ENCODE data around the gene NR2C2. TPM values are rescaled to one million over a fixed set of nuclear protein-coding genes. Genes with fewer than 3 reads are reported as not detected.

The NR2C2 gene
- total and polyA plus RNA-seq, 2 donors (not counting 1 experiment from before 2014, with no cell fraction given) = 22.8 to 96.9 TPM

DNA sequence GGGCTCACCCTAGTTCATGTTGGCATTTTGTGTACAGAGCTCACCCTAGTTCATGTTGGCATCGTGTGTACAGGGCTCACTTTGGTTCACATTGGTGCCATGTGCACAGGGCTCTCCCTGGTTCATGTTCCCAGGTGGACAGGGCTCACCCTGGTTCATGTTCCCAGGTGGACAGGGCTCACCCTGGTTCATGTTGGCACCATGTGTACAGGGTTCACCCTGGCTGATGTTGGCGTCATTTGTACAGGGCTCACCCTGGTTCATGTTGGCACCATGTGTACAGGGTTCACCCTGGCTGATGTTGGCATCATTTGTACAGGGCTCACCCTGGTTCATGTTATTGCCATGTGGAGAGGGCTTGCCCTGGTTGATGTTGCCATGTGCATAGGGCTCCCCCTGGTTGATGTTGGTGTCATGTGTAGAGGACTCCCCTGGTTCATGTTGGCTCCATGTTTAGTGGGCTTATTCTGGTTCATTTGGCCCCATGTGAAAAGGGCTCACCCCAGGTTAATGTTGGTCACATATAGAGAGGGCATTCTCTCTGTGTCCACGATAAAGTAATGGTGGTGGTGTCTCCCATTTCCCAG is 31.7 kb upstream of the NR2C2 start:
- Histone ChIP-seq H2AFZ (ENCODE audit: insufficient read depth, low read depth, low read length, poor library complexity, severe bottlenecking) (no peak overlapping the region), H3K9ac (ENCODE audit: low read length) (no peak overlapping the region), H3K36me3 (replicated peaks in 1 of 2; ENCODE audit: control extremely low read depth in 1 of 2, control insufficient read depth in 1 of 2, extremely low read depth in 1 of 2, insufficient read depth in 2 of 2, low read length in 1 of 2) (no peaks in the 10 kb centered on the region), H4K20me1 (ENCODE audit: control insufficient read depth, insufficient read depth, low read length, poor library complexity, severe bottlenecking) (no peaks in the 10 kb centered on the region), H3K4me1 (ENCODE audit: control insufficient read depth in 2 of 2, insufficient read depth in 2 of 2, low read length in 2 of 2) (no peaks in the 10 kb centered on the region), H3K4me3 (ENCODE audit: control extremely low read depth in 1 of 5, extremely low read depth in 1 of 5, insufficient read depth in 1 of 5, low read depth in 2 of 5, low read length in 4 of 5) (no peak overlapping the region), H3K4me2 (replicated peaks; ENCODE audit: low read depth, low read length, poor library complexity, severe bottlenecking) (no peak overlapping the region), H3K9me3 (ENCODE audit: control extremely low read depth in 1 of 3, control insufficient read depth in 2 of 3, insufficient read depth in 1 of 3, low read length in 2 of 3) (peaks cover 0 to 3% (median 0%) of the 10 kb centered on the region in 3 donors), H3K79me2 (ENCODE audit: control insufficient read depth, insufficient read depth, low read length) (no peaks in the 10 kb centered on the region), H3K27me3 (replicated peaks in 1 of 4; ENCODE audit: control extremely low read depth in 1 of 4, control insufficient read depth in 3 of 4, insufficient read depth in 4 of 4, low read length in 3 of 4) (peaks cover 0 to 3% (median 0%) of the 10 kb centered on the region in 4 experiments), H3K27ac (ENCODE audit: low read length in 2 of 2) (no peak overlapping the region)
- intact Hi-C loops (cut with micrococcal nuclease) = no loop called here
- CTCF ChIA-PET = no interaction called here
- no peak for DNase-seq
- no peaks in the 10 kb centered on the region for H3K4me1 Mint-ChIP-seq
- no peak overlapping the region for H3K4me3 Mint-ChIP-seq
- WGBS (ENCODE audit: insufficient coverage) = 92% methylated on average over 3 of the region's 3 CpGs
- POLR2A ChIA-PET = no interaction called here
- no peak for ATAC-seq (ENCODE audit: low read depth)
- TF ChIP-seq, protein P1, sequence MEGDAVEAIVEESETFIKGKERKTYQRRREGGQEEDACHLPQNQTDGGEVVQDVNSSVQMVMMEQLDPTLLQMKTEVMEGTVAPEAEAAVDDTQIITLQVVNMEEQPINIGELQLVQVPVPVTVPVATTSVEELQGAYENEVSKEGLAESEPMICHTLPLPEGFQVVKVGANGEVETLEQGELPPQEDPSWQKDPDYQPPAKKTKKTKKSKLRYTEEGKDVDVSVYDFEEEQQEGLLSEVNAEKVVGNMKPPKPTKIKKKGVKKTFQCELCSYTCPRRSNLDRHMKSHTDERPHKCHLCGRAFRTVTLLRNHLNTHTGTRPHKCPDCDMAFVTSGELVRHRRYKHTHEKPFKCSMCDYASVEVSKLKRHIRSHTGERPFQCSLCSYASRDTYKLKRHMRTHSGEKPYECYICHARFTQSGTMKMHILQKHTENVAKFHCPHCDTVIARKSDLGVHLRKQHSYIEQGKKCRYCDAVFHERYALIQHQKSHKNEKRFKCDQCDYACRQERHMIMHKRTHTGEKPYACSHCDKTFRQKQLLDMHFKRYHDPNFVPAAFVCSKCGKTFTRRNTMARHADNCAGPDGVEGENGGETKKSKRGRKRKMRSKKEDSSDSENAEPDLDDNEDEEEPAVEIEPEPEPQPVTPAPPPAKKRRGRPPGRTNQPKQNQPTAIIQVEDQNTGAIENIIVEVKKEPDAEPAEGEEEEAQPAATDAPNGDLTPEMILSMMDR (IDR thresholded peaks at IDR 0.05) = no peak
- TF ChIP-seq EZH2 (IDR thresholded peaks at IDR 0.05; ENCODE audit: borderline replicate concordance, insufficient read depth, low read depth, low read length, poor library complexity, severe bottlenecking) = no peak
- no peak overlapping the region for H3K27ac Mint-ChIP-seq
- no peaks in the 10 kb centered on the region for H3K9me3 Mint-ChIP-seq (ENCODE audit: insufficient read depth)
- peaks cover 22% of the 10 kb centered on the region for H3K27me3 Mint-ChIP-seq

DNA sequence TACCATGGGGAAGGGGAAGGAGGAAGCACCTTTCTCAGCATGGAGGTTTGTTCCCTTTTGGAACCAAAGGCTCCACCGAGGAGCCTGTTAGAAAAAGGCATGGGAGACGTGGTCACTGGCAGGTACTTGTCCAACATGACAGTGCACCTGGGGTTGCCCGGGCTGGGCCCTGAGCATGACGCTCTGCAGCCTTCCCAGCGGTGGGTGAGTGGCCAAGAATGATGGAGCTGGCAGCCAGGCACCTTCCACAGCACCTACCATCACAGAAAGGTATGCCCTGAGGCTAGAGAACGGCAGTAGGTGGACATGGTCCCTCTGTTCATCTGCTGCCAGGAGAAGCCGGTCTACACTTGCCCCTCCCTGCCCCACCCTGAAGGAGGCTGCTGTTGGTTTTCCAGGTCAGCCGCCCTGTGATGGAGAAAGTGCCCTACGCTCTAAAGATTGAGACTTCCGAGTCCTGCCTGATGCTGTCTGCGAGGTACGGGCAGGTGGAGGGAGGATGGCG is 29.0 kb upstream of the NR2C2 start:
- ATAC-seq (ENCODE audit: low read depth) = no peak
- no peak for DNase-seq
- Mint-ChIP-seq H3K4me3 (no peak overlapping the region), H3K9me3 (ENCODE audit: insufficient read depth) (no peaks in the 10 kb centered on the region), H3K27me3 (peaks cover 16% of the 10 kb centered on the region), H3K27ac (no peak overlapping the region), H3K4me1 (no peaks in the 10 kb centered on the region)
- no peaks in the 10 kb centered on the region for H4K20me1 ChIP-seq (ENCODE audit: control insufficient read depth, insufficient read depth, low read length, poor library complexity, severe bottlenecking)
- ChIA-PET POLR2A (no interaction called here), CTCF (interaction anchor here (1.2 to 3.7 kb wide), 2 partner anchors 245 to 405 kb away, joined by 3 to 35 read pairs; partner anchors contain the start of gene C3orf20)
- no peak overlapping the region for H3K27ac ChIP-seq (ENCODE audit: low read length in 2 of 2)
- intact Hi-C loops (cut with micrococcal nuclease) = no loop called here
- no peak overlapping the region for H3K4me2 ChIP-seq (replicated peaks; ENCODE audit: low read depth, low read length, poor library complexity, severe bottlenecking)
- H2AFZ ChIP-seq (ENCODE audit: insufficient read depth, low read depth, low read length, poor library complexity, severe bottlenecking) = no peak overlapping the region
- TF ChIP-seq, protein P1 (IDR thresholded peaks at IDR 0.05) = no peak
- no peak for TF ChIP-seq EZH2 (IDR thresholded peaks at IDR 0.05; ENCODE audit: borderline replicate concordance, insufficient read depth, low read depth, low read length, poor library complexity, severe bottlenecking)
- no peak overlapping the region for H3K4me3 ChIP-seq (ENCODE audit: control extremely low read depth in 1 of 5, extremely low read depth in 1 of 5, insufficient read depth in 1 of 5, low read depth in 2 of 5, low read length in 4 of 5)
- H3K9ac ChIP-seq (ENCODE audit: low read length) = no peak overlapping the region
- no peaks in the 10 kb centered on the region for H3K79me2 ChIP-seq (ENCODE audit: control insufficient read depth, insufficient read depth, low read length)
- H3K4me1 ChIP-seq (ENCODE audit: control insufficient read depth in 2 of 2, insufficient read depth in 2 of 2, low read length in 2 of 2) = peaks cover 0 to 6% of the 10 kb centered on the region in 2 donors
- WGBS (ENCODE audit: insufficient coverage) = 89% methylated on average over 10 of the region's 13 CpGs
- H3K9me3 ChIP-seq (ENCODE audit: control extremely low read depth in 1 of 3, control insufficient read depth in 2 of 3, insufficient read depth in 1 of 3, low read length in 2 of 3) = peaks cover 0 to 6% (median 0%) of the 10 kb centered on the region in 3 donors
- H3K27me3 ChIP-seq (replicated peaks in 1 of 4; ENCODE audit: control extremely low read depth in 1 of 4, control insufficient read depth in 3 of 4, insufficient read depth in 4 of 4, low read length in 3 of 4) = no peaks in the 10 kb centered on the region
- H3K36me3 ChIP-seq (replicated peaks in 1 of 2; ENCODE audit: control extremely low read depth in 1 of 2, control insufficient read depth in 1 of 2, extremely low read depth in 1 of 2, insufficient read depth in 2 of 2, low read length in 1 of 2) = no peaks in the 10 kb centered on the region

Data from B cell (primary cell).